DMS114 treated with DMSO at 0.1 percent for 48 hours (cell line): Measurements from ENCODE around the gene TLR5.

Experiments used
- DNase-seq: peaks from one replicate; lab custom pipeline; 2025; ENCODE audit not compliant: unreplicated experiment; lab: John Stamatoyannopoulos, UW

TLR5 gene

GRCh38 chr1:223074445-223075300 lies 68.4 kb downstream of the TLR5 start:
- DNase-seq = no peak

DNA sequence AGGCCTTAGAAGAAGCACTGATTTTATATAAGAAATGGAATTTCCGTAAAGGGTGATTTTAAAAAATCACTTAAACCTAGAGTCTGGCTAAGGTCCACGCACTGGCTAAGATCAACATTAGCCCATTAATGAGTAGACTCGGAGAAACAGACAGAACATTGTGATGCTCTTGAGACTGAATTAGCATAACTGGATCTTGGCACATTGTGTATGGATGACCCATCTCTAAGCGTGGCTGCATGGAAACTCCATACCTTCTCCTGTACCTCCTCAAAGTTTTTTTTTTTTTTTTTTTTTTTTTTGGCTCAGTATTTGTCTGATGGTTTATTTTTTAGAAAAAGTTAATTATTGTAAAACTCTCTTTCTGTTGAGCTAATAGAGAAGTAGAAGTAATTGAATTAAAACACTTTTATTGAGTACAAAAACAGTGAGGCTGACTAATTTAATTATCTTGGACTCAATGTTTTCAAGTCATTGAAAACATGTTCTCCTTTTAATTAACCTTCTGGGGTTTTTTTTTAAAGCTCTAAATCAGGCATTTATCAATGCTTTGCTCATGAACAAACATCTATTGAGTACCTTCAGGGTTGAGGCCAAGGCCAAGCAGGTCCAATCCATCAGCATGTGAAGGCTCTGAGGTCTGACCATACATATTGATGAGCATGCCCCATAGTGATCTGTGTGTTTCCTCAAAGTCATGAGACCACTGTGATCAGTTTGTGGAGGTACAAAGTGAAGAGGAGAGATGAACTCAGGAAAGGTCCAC lies 74.0 kb downstream of the TLR5 start:
- DNase-seq = no peak

- no peak for DNase-seq
Measured at GRCh38 chr1:223067914-223068313, 75.1 kb downstream of the TLR5 start.

GRCh38 chr1:223066415-223066814 lies 76.6 kb downstream of the TLR5 start:
- no peak for DNase-seq

DNA sequence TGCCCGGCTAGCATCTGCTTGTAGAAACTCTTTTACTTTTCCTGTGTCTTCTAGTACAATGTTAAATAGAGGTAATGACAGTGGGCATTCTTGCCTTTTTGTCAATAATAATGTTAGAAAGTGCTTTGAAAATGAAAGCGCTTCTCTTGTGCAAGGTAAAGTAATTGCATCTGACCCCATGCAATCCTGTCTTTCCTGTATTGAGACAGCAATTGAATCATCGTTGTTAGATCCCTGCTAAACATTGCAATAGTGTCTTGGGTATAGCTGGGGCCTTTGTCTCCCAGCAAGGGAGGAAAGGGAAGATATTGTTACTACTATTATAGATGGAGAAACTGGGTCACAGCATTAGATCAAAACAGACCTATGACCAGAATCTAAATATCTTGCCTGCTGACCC lies 80.9 kb downstream of the TLR5 start:
- DNase-seq = no peak

GRCh38 chr1:223059526-223059925 lies 83.5 kb downstream of the TLR5 start:
- DNase-seq = no peak
